ENCODE measurements around the gene SIK3.
"Not testable (repeated sequence)": the region's sequence is repeated elsewhere in the genome, so short reads cannot be mapped to it uniquely, and the experiment has no call there.

Gene SIK3

GRCh38 chr11:117076941-117077691 lies 21.1 kb downstream of the SIK3 start:
- no peak for DNase-seq (ENCODE audit: low spot score)

GRCh38 chr11:117075186-117075585 lies 23.0 kb downstream of the SIK3 start:
- no peak for DNase-seq (ENCODE audit: low spot score)

GRCh38 chr11:117074119-117074518 lies 24.1 kb downstream of the SIK3 start:
- DNase-seq (ENCODE audit: low spot score) = no peak

- DNase-seq (ENCODE audit: low spot score) = no peak
Observed at GRCh38 chr11:117073539-117073938, 24.7 kb downstream of the SIK3 start.

- DNase-seq (ENCODE audit: low spot score) = no peak
Observed at GRCh38 chr11:117072517-117073461, 25.4 kb downstream of the SIK3 start.

- DNase-seq (ENCODE audit: low spot score) = no peak
Observed at GRCh38 chr11:117071344-117071787, 26.9 kb downstream of the SIK3 start.

- no peak for DNase-seq (ENCODE audit: low spot score)
Observed at GRCh38 chr11:117070016-117070415, 28.2 kb downstream of the SIK3 start.

- DNase-seq (ENCODE audit: low spot score) = no peak
Observed at GRCh38 chr11:117068303-117068860, 29.8 kb downstream of the SIK3 start.

- no peak for DNase-seq (ENCODE audit: low spot score)
Observed at GRCh38 chr11:117066959-117067358, 31.3 kb downstream of the SIK3 start.

- no peak for DNase-seq (ENCODE audit: low spot score)
Observed at GRCh38 chr11:117064275-117064674, 34.0 kb downstream of the SIK3 start.

- no peak for DNase-seq (ENCODE audit: low spot score)
Observed at GRCh38 chr11:117062498-117062897, 35.7 kb downstream of the SIK3 start.

- no peak for DNase-seq (ENCODE audit: low spot score)
Observed at GRCh38 chr11:117061256-117061655, 37.0 kb downstream of the SIK3 start.

- no peak for DNase-seq (ENCODE audit: low spot score)
Observed at GRCh38 chr11:117059611-117060148, 38.5 kb downstream of the SIK3 start.

GRCh38 chr11:117058761-117059261 lies 39.4 kb downstream of the SIK3 start:
- no peak for DNase-seq (ENCODE audit: low spot score)

GRCh38 chr11:117057727-117058126 lies 40.5 kb downstream of the SIK3 start:
- no peak for DNase-seq (ENCODE audit: low spot score)

GRCh38 chr11:117057317-117057716 lies 40.9 kb downstream of the SIK3 start:
- no peak for DNase-seq (ENCODE audit: low spot score)

GRCh38 chr11:117055469-117055868 lies 42.8 kb downstream of the SIK3 start:
- DNase-seq (ENCODE audit: low spot score) = no peak

GRCh38 chr11:117054382-117054781 lies 43.8 kb downstream of the SIK3 start:
- DNase-seq (ENCODE audit: low spot score) = no peak

GRCh38 chr11:117052196-117053149 lies 45.8 kb downstream of the SIK3 start:
- DNase-seq (ENCODE audit: low spot score) = no peak

GRCh38 chr11:117050121-117050520 lies 48.1 kb downstream of the SIK3 start:
- not testable (repeated sequence) for DNase-seq (ENCODE audit: low spot score)

GRCh38 chr11:117046627-117047026 lies 51.6 kb downstream of the SIK3 start:
- not testable (repeated sequence) for DNase-seq (ENCODE audit: low spot score)
